Muscle of leg (tissue), 11 donors: ENCODE data around the gene PAK6. TPM values are rescaled to one million over a fixed set of nuclear protein-coding genes. Genes with fewer than 3 reads are reported as not detected.

Experiments used
- DNase-seq: peaks from one replicate; pipeline ENCODE4 v3.0.0; 2013
- H3K27ac ChIP-seq: one replicate; pipeline ENCODE4 v1.5.1; 2013; ENCODE audit warnings: mild to moderate bottlenecking, low read length, control low read depth
- H3K27me3 ChIP-seq: one replicate; pipeline ENCODE4 v1.6.1; 2013; ENCODE audit warnings: low read length; ENCODE audit not compliant: control insufficient read depth, insufficient read depth
- H3K36me3 ChIP-seq: one replicate; pipeline ENCODE4 v1.6.1; 2013; ENCODE audit warnings: low read length; ENCODE audit not compliant: control insufficient read depth, insufficient read depth
- H3K4me1 ChIP-seq: one replicate; pipeline ENCODE4 v1.6.1; 2013; ENCODE audit warnings: low read length; ENCODE audit not compliant: control insufficient read depth, insufficient read depth
- H3K4me3 ChIP-seq: one replicate; pipeline ENCODE4 v1.5.1; 2013; ENCODE audit warnings: low read length, control low read depth
- H3K9me3 ChIP-seq: replicated peaks from 2 replicates; pipeline ENCODE4 v1.6.1; 2013; ENCODE audit warnings: low read depth, low read length; ENCODE audit not compliant: control insufficient read depth
- WGBS: methylation state at CpG from one replicate; pipeline ENCODE4 v1.1.5; 2013; ENCODE audit warnings: missing lambda C conversion rate; ENCODE audit not compliant: insufficient coverage; 5-methylcytosine and 5-hydroxymethylcytosine counted together
- polyA plus RNA-seq, 8 donors: library from polyadenylated mRNA; unstranded; fragments of 120-200 nt; gene quantifications; one replicate each; pipeline versions ENCODE4 v1.2.1 to v1.2.3, GENCODE V29; 2013; ENCODE audit warnings: inconsistent platforms in 1 of 8, low replicate concordance in 1 of 8; ENCODE audit not compliant: insufficient read length in 8 of 8, insufficient read depth in 1 of 8
- total RNA-seq: library from RNA; stranded (reverse); fragments of 120-200 nt; gene quantifications from one replicate; pipeline ENCODE4 v1.2.4, GENCODE V29; 2013

PAK6 gene
- total and polyA plus RNA-seq, 9 donors = 0.29 to 1.6 (median 0.53) TPM

GRCh38 chr15:40255033-40255432, 16.2 kb downstream of the PAK6 start:
- no peak overlapping the region for H3K27ac ChIP-seq
- peaks cover 13% of the 10 kb centered on the region for H3K4me1 ChIP-seq
- DNase-seq = no peak
- H3K4me3 ChIP-seq = no peak overlapping the region
- no peaks in the 10 kb centered on the region for H3K36me3 ChIP-seq
- WGBS = no CpG with 5 or more reads among the region's 4 CpGs
- H3K9me3 ChIP-seq = no peaks in the 10 kb centered on the region
- peaks cover 56% of the 10 kb centered on the region for H3K27me3 ChIP-seq

GRCh38 chr15:40256638-40257235, 17.9 kb downstream of the PAK6 start:
- H3K4me3 ChIP-seq = no peak overlapping the region
- H3K4me1 ChIP-seq = peaks cover 13% of the 10 kb centered on the region
- H3K27me3 ChIP-seq = peaks cover 43% of the 10 kb centered on the region
- WGBS = 78% methylated on average over 17 of the region's 17 CpGs
- no peaks in the 10 kb centered on the region for H3K36me3 ChIP-seq
- no peak overlapping the region for H3K27ac ChIP-seq
- no peak for DNase-seq
- no peaks in the 10 kb centered on the region for H3K9me3 ChIP-seq

- Histone ChIP-seq H3K4me3 (no peak overlapping the region), H3K27ac (no peak overlapping the region), H3K36me3 (no peaks in the 10 kb centered on the region), H3K27me3 (peaks cover 35% of the 10 kb centered on the region), H3K9me3 (no peaks in the 10 kb centered on the region), H3K4me1 (peaks cover 8% of the 10 kb centered on the region)
- WGBS = 71% methylated on average over 9 of the region's 9 CpGs
- DNase-seq = no peak
Measured at GRCh38 chr15:40257656-40258450, 19.0 kb downstream of the PAK6 start.

DNA sequence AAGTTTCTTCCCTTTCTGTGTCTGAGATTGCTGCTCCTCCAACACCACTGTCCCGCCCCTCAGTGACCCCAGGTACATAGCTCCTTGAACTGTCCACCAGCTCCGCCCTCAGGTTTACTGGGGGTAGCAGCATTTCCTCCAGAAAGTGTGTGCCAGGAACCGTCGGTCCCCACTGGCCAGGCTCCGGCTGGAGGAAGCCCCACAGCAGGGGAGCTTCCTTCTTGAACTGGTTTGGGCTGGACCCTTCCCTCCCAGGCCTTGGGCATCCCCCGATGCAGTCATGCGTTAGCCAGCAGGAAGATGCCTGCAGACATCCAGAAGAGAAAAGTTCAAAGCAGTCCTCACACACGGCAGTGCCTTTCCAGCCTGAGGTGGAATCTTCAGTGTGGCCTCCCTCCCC, 19.7 kb downstream of the PAK6 start:
- no peak for DNase-seq
- H3K4me1 ChIP-seq = peaks cover 2% of the 10 kb centered on the region
- H3K27ac ChIP-seq = no peak overlapping the region
- peaks cover 28% of the 10 kb centered on the region for H3K27me3 ChIP-seq
- 42% methylated on average over 7 of the region's 8 CpGs for WGBS
- no peak overlapping the region for H3K4me3 ChIP-seq
- H3K36me3 ChIP-seq = no peaks in the 10 kb centered on the region
- H3K9me3 ChIP-seq = no peaks in the 10 kb centered on the region

DNA sequence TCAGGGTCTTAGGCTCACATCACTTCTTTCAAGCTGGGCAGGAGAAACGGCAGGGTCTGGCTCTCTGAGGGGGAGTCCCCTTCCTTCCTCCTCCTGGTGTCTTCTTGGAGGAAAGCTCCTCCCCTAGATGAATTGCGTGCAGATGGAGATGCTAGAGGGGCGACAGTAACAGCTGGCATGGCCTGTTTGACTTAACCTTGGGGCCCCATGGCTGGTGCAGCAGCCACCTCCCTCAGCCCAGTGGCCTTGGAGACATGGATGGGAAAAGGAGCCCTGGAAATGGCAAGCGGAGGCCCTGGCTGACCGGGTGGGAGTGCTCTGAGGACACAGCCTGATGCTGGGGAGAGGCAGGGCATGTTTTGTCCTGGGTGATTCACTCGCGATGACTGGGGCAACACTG, 20.2 kb downstream of the PAK6 start:
- no peaks in the 10 kb centered on the region for H3K9me3 ChIP-seq
- WGBS = 80% methylated on average over 2 of the region's 7 CpGs
- no peaks in the 10 kb centered on the region for H3K4me1 ChIP-seq
- no peak overlapping the region for H3K4me3 ChIP-seq
- H3K36me3 ChIP-seq = no peaks in the 10 kb centered on the region
- no peak overlapping the region for H3K27ac ChIP-seq
- H3K27me3 ChIP-seq = peaks cover 23% of the 10 kb centered on the region
- no peak for DNase-seq

DNA sequence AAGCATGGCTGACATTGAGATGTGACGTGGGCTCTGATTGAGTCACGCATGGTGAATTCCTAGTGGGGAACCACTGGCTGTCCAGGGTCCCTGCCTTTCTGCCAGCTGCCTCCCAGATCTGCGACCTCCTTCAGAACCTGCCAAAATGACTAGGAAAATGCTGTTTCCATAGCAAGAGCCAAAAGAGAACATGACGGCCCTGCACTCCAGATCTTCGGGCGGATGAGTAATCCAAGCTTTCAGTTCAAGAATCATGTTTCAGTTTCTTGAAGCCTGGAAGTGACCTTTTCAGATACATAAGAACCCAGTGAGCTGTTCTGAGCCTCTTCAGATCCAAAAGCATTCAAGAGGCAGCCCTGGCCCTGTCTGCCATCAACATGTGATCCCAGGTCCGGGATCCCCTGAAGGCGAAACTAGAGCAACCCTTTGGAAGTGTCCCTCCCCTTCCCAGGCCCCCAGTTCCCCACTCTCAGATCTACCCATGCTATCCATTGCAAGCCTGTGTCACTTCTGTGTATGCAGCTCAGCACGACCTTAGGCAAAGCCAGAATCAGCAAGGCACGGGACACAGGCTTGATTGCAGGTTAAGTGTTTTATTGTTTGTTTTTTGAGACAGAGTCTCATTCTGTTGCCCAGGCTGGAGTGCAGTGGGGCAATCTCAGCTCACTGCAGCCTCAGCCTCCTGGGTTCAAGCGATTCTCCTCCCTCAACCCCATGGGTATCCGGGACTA, 24.3 kb downstream of the PAK6 start:
- WGBS = 31% methylated on average over 8 of the region's 12 CpGs
- H3K27me3 ChIP-seq = peaks cover 6% of the 10 kb centered on the region
- no peaks in the 10 kb centered on the region for H3K36me3 ChIP-seq
- no peaks in the 10 kb centered on the region for H3K4me1 ChIP-seq
- no peak overlapping the region for H3K27ac ChIP-seq
- H3K9me3 ChIP-seq = no peaks in the 10 kb centered on the region
- H3K4me3 ChIP-seq = no peak overlapping the region
- peak; percentile 71 for DNase-seq

DNA sequence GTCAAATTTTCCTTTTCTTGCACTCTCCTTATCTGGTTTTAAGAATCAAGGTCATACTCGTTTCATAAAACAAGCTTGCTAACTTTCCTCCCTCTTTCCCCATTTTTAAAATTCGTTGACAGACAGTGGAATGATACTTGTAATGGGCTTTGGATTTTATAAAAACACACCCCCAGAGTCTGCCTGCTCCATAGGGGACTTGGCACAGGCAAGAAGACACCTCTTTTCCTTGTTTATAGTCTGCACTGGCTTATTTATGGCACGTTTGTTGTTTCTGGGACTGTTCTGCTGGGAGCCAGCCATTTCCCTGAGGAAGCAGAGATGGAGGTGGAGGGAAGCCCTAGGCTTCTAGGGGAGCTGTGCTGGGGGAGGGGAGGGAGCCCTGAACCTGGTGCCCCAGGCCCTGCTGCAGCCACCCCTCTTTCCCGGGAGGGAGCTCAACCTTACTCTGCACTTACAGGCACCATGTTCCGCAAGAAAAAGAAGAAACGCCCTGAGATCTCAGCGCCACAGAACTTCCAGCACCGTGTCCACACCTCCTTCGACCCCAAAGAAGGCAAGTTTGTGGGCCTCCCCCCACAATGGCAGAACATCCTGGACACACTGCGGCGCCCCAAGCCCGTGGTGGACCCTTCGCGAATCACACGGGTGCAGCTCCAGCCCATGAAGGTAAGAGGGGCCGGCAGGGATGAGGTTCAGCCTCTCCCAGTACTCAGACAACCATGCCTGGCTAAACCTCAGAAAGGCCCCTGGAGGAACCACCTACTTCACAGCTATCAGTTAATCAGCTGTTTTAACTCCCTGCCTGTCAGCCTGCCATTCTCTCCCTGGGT, 25.7 kb downstream of the PAK6 start:
- no peaks in the 10 kb centered on the region for H3K9me3 ChIP-seq
- no peak for DNase-seq
- H3K36me3 ChIP-seq = no peaks in the 10 kb centered on the region
- H3K4me1 ChIP-seq = no peaks in the 10 kb centered on the region
- no peak overlapping the region for H3K4me3 ChIP-seq
- H3K27ac ChIP-seq = no peak overlapping the region
- WGBS = 71% methylated on average over 4 of the region's 16 CpGs
- peaks cover 6% of the 10 kb centered on the region for H3K27me3 ChIP-seq

GRCh38 chr15:40265355-40265754, 26.5 kb downstream of the PAK6 start:
- peaks cover 8% of the 10 kb centered on the region for H3K27me3 ChIP-seq
- no peaks in the 10 kb centered on the region for H3K9me3 ChIP-seq
- 53% methylated on average over 5 of the region's 10 CpGs for WGBS
- no peaks in the 10 kb centered on the region for H3K4me1 ChIP-seq
- no peak overlapping the region for H3K4me3 ChIP-seq
- no peak for DNase-seq
- H3K36me3 ChIP-seq = no peaks in the 10 kb centered on the region
- H3K27ac ChIP-seq = no peak overlapping the region

DNA sequence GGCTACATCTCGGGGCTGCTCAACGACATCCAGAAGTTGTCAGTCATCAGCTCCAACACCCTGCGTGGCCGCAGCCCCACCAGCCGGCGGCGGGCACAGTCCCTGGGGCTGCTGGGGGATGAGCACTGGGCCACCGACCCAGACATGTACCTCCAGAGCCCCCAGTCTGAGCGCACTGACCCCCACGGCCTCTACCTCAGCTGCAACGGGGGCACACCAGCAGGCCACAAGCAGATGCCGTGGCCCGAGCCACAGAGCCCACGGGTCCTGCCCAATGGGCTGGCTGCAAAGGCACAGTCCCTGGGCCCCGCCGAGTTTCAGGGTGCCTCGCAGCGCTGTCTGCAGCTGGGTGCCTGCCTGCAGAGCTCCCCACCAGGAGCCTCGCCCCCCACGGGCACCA, 27.0 kb downstream of the PAK6 start:
- no peak overlapping the region for H3K27ac ChIP-seq
- DNase-seq = no peak
- H3K27me3 ChIP-seq = peaks cover 8% of the 10 kb centered on the region
- H3K36me3 ChIP-seq = no peaks in the 10 kb centered on the region
- 92% methylated on average over 20 of the region's 20 CpGs for WGBS
- H3K4me3 ChIP-seq = no peak overlapping the region
- no peaks in the 10 kb centered on the region for H3K9me3 ChIP-seq
- no peaks in the 10 kb centered on the region for H3K4me1 ChIP-seq
